ENCODE measurements around the gene PNRC2.
A peak's percentile ranks its signal among the peaks of the same experiment; 100 is the strongest.

Gene PNRC2

GRCh38 chr1:23959461-23960290 lies at the start of gene PNRC2:
PNRC2 (plus strand) TSS chr1:23959828; CDS start chr1:23961458, 1,630 bp downstream.
- peak; percentile 92 to 96 (median 94) for DNase-seq

GRCh38 chr1:23910144-23910543 lies 49.5 kb upstream of the PNRC2 start:
- DNase-seq: no peak

GRCh38 chr1:23910553-23911246 lies 48.9 kb upstream of the PNRC2 start:
- peak in 2 of 6 experiments; percentile 5 to 6 for DNase-seq

GRCh38 chr1:23911921-23912320 lies 47.7 kb upstream of the PNRC2 start:
- DNase-seq: no peak

- peak in 1 of 6 experiments; percentile 12 for DNase-seq
These were observed 46.3 kb upstream of the PNRC2 start, which contains the start of gene CNR2 for GRCh38 chr1:23913212-23913880. CNR2 (minus strand) TSS chr1:23913362; CDS start chr1:23875617, 37,745 bp downstream.

- DNase-seq: no peak
These were observed 44.7 kb upstream of the PNRC2 start for GRCh38 chr1:23914921-23915320.

- DNase-seq: no peak
These were observed 44.2 kb upstream of the PNRC2 start for GRCh38 chr1:23915466-23915865.

- DNase-seq: peak; percentile 25 to 68 (median 36)
These were observed 43.2 kb upstream of the PNRC2 start for GRCh38 chr1:23916209-23917131.

GRCh38 chr1:23922321-23922943 lies 37.2 kb upstream of the PNRC2 start:
- no peak for DNase-seq

GRCh38 chr1:23923592-23924499 lies 35.8 kb upstream of the PNRC2 start:
- no peak for DNase-seq

GRCh38 chr1:23924601-23925000 lies 35.0 kb upstream of the PNRC2 start:
- DNase-seq: no peak

GRCh38 chr1:23925279-23925678 lies 34.3 kb upstream of the PNRC2 start:
- no peak for DNase-seq

- DNase-seq: no peak
These were observed 32.5 kb upstream of the PNRC2 start for GRCh38 chr1:23927097-23927496.

GRCh38 chr1:23928789-23929188 lies 30.8 kb upstream of the PNRC2 start:
- no peak for DNase-seq

GRCh38 chr1:23930270-23930669 lies 29.4 kb upstream of the PNRC2 start:
- no peak for DNase-seq

- no peak for DNase-seq
These were observed 28.7 kb upstream of the PNRC2 start for GRCh38 chr1:23930861-23931490.

GRCh38 chr1:23931491-23931880 lies 28.1 kb upstream of the PNRC2 start:
- DNase-seq: no peak

- no peak for DNase-seq
These were observed 23.0 kb upstream of the PNRC2 start for GRCh38 chr1:23936481-23937176.

GRCh38 chr1:23947366-23947765 lies 12.3 kb upstream of the PNRC2 start:
- DNase-seq: no peak

GRCh38 chr1:23953020-23953419 lies 6.6 kb upstream of the PNRC2 start:
- DNase-seq: no peak

All from stimulated activated naive CD4-positive, alpha-beta T cell (primary cell).